ENCODE results near the gene PRDM16.
"Not testable (repeated sequence)": the region's sequence is repeated elsewhere in the genome, so short reads cannot be mapped to it uniquely, and the experiment has no call there.

PRDM16 gene

DNA sequence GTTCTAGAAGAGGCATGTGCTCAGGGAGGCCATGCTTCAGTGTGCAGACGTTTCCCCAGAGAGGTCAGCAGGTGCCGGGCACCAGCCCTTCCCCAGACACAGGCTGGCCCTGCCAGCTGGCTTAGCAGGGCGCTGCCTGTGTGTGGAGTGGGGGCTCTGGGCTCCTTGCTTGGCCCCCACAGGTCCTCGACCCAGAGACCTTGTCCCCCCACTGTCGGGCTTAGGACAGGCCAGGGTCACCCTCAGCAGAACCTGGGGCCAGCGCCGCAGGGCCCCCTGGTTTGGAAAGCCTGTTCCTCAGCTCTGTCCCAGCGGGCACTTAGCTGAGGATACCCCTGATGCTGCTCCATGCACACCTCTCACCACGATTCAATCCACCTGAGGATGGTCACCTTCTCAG lies 213.2 kb downstream of the PRDM16 start:
- DNase-seq (ENCODE audit: low read depth), result no peak

DNA sequence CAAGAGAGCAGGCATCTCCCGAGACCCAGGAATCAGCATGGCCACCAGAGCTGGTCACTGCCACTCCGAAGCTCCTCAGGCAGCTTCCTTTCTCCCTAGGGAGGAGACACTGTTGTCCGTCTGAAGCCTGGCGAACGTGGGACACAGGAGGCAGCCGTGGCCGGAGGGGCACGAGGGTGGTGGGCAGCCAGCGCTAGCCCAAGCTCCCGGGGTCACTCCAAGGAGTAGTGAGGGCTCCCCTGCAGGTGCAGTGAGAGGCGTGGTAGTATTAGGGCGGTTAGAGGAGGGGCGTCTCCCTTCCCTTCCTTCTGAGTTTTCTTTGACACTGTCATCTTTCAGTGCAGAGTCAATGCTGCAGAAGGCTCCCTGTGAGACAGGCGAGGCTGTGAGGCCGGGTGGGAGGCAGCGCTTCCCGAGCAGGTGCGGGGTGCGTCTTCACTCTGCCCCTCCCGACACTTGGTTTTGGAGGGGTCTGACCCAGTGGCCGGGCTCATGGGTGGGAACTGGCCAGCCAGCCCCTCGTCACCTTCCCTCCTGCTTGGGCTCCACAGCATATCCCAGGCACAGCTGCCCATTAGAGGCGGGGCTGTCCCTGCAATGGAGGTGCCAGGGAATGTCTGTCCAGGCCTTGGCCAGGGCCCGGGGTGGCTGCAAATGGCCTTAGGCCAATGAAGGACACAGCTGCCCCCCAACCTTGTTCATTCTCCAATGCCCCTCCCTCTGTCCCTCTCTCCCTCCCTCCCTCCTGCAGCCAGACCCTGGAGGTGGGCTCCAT lies 213.8 kb downstream of the PRDM16 start:
- no peak for DNase-seq (ENCODE audit: low read depth)

DNA sequence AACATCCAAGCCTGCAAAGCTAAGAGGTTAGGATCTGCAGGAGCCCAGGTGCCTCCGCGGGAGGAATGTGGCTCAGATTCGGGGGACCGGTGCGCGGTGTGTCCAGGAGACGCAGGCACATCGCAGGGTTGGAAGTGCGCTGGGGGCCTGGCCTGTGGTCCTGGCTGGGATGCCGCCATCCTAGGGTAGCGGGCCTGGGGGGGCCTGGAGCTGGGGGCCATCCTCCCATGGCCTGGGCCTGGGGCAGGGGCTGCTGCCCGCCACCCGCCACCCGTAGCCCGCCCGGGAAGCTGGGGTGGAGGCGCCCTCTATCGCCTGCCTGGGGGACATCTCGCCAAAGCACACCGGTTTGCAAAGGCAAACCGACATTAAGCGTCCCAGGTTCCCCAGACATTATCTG lies 214.8 kb downstream of the PRDM16 start:
- DNase-seq (ENCODE audit: low read depth), result no peak

DNA sequence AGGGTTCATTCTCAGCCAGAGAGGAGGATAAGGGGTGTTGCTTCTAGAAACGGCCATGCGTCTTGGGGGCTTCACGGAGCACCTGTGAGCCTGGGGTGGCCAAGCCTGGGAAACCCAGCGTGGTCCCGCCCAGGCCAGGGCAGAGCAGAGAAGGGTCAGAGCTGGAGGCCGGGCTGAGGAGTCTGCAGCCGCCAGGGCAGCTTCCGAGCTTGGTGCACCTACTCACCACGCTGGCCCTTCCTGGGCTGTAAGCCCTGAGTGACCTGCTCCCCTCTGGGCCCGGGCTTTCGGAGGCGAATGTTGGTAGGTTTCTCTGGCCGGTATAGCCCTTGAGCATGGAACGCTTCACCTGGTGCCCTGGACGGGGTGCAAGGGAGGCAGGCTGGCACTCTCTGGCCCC lies 215.7 kb downstream of the PRDM16 start:
- DNase-seq (ENCODE audit: low read depth), result no peak

DNA sequence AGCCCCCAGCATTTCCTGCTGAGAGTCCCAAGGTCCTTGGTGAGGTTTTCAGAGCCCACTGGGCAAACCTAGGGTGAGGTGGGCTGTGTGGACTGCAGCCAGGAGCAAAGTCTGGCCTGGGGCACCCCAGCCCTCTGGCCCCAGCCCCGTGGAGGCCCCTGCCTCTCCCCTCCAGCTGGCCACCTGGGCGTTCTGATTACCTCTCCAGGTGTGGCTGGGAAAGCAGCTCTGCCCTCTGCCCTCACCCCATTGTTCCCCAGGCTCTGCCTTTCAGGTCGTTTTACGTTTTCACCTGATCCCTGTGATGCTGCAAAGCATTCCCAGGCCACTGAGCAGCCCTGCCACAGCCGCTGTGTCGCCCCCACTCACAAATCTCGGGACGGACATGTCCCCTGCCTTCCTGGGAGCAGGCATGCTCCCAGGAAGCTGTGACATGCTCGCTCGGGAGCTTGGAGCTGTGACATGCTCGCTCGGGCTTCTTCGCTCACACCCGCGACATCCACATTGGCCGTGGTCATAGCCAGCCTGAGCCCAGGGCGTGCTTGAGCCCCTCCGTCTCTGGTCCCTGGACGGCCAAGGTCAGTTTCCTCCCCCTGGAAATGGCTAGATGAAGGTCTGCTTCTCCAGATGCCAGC lies 216.2 kb downstream of the PRDM16 start:
- DNase-seq (ENCODE audit: low read depth), result no peak

DNA sequence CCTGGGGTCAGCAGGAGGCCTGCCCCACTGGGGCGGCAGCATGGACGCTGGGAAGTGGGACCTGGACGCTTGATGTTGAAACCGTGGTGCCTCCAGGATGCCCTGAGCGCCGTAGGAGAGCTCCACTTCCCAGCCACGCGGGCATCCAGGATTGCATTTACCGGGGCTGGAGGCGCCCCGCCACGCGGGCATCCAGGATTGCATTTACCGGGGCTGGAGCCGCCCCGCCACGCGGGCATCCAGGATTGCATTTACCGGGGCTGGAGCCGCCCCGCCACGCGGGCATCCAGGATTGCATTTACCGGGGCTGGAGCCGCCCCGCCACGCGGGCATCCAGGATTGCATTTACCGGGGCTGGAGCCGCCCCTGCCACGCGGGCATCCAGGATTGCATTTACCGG lies 218.1 kb downstream of the PRDM16 start:
- DNase-seq (ENCODE audit: low read depth), result not testable (repeated sequence)

DNA sequence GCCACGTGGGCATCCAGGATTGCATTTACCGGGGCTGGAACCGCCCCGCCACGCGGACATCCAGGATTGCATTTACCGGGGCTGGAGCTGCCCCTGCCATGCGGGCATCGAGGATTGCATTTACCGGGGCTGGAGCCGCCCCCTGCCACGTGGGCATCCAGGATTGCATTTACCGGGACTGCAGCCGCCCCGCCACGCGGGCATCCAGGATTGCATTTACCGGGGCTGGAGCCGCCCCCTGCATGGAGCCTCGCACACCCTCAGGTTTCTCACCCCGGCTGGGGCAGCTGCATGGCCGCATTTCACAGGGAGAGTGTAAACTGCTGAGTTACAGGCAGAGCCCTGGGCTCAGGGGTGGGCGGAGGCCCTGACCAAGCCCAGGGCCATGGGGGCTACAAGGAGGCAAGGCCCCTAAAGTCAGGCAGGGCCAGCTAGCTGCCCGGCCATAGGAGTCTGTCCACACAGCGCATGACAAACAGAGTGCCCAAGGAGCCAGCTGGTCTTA lies 218.7 kb downstream of the PRDM16 start:
- no peak for DNase-seq (ENCODE audit: low read depth)

DNA sequence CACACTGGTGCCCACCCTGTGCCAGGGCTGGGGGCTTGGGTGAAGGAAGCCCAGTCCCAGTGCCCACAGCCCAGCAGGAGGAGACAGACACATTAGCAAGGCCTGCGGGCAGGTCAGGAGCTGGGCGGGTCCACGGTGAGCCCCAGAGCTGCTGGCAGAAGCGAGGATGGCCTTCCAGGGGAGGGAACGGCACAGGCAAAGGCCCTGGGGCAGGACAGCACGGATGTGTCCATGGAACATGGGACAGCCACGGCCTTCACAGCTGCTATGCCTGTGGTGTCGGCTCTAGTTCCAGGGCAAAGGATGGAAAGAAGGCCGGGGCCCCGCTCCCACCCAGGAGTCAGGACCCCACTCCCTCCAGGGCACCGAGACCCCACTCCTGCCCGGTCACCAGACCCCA lies 220.5 kb downstream of the PRDM16 start:
- DNase-seq (ENCODE audit: low read depth), result no peak

DNA sequence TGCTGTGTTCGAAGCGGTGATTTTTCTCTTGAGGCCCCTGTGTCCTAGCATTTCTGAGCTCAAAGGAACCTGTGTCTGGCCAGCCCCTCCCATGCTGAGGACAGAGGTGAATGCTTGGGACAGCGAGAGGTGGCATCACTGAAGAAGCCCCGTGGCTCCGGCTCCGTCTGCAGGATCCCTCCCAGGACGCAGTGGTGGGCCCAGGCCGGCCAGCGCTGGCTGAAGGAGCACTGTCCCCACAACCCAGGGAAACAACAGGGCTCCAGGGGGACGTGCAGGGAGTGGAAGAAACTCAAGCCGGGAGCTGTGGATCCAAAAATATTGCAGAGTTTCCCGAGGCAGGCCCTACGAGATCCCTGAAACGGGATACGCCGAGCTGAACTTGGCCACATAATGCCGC lies 221.4 kb downstream of the PRDM16 start:
- no peak for DNase-seq (ENCODE audit: low read depth)

DNA sequence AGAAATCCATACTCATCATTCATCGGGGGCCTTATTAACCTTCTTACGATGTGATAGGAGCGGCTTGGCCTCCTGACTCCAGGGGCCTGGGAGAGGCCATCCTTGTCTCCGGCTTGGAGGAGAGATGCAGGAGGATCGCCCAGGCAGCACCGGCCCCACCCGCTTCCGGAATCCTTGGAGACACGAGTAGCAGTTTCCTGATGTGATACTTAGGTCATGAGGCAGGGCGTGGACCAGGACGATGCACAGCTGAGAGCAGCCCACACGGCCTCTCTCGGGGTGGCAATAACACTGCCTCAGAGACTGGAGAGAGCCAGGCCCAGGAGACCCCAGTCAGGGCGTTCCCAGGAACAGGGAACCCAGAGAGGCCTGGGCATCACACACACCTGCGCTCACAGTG lies 221.9 kb downstream of the PRDM16 start:
- no peak for DNase-seq (ENCODE audit: low read depth)

DNA sequence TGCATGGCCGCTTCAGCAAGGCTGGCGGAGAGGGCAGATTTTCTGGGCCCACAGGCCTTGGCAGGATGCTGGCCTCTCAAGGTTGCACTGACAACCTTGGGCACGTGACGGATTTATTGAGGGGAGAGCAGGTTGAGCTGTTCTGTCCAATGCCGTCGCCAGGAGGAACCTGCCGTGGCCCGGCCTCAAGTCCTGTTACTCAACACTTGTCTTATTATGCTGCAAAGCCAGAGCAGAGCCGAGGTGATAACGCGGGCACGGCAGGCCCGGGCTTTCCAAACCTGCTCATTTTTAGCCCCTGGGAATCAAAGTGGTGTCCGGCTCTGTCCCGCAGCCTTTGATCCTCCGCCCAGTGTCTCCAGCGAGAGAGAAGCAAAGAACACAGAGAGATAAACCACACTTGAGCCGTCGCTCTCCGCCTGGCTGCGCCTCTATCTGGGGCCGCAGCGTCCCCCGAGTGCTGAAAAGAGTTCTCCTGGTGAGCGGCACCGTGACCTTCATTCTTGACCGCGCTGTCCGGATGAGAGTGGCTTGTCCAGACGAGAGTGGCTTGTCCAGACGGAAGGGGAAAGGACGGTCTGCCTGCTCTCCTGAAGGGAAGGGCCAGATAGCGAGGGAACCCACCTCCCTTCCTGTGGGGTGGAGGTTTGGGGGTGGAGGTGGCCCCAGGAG lies 223.2 kb downstream of the PRDM16 start:
- no peak for DNase-seq (ENCODE audit: low read depth)

DNA sequence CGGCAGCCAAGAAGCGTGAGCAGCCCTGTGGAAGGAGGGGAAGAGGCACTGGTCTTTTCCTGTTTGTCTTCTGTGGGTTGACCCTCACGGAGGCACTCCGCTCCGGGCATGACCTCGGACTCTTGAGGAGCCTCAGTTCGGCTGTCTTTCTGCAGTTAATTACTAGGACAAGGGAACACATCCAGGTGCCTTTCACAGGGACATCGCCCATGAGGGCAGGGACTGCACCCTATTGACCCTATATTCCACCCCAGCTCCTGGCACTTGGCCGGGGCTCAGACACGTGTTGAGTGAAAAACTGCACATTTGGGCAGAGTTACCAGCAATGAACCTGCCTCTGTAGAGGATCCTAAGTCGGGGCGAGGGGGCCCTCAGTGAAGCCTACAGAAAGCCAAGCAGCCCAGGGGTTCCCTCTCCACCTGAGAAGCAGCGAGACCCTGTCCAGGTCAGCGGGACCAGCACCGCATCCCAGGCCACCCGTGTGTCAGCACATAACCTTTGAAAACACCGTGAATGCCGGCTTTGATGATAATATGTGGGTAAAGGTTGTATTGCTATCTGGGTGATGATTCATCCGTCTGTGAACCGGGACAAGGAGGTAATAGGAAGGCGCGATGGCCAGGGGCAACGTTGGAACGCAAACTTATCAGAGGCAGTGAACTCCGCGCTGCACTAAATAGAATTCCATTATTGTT lies 224.0 kb downstream of the PRDM16 start:
- no peak for DNase-seq (ENCODE audit: low read depth)

DNA sequence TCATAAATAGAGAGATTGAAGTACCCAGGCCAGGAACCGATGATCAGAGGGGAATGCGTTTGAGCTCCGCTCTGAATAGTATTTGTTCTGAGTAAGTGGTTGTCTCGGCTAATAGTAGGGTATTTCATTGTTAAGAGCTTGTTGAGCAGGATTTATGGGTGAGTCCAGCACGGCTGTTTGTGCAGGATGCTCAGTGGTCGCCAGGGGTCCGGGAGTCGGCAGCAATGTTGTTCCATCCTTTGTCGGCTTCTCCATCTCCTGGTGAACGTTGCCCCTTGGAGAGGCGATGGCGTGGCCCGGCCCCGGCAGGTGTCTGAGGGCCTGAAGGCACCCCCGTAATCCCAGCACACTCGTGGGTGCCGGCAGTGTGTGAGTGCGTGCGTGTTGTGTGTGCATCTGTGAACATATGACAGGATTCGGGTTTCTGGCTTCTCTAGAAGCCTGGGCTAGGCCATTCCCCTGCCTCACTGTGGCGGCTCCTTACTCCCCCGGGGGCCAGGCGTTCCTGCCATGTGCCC lies 224.6 kb downstream of the PRDM16 start:
- no peak for DNase-seq (ENCODE audit: low read depth)

DNA sequence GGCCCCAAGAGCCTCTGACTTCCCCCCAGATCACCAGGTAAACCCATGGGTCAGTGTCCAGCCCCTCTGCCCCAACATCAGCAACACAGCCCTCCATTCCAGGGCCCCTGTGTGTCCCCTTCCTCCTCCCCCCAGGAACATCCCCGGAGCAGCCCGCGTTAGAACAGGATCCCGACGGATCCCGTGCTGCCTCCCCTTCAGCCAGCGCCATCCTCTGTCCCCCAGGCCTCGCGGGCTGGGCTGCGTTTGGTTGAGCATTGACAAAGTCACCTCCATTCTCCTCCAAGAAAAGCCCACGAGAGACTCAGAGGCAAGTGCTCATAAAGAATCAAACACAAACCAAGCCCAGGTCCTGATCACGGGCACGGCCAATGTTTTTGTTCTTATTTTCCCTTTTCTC lies 225.4 kb downstream of the PRDM16 start:
- DNase-seq (ENCODE audit: low read depth), result no peak

DNA sequence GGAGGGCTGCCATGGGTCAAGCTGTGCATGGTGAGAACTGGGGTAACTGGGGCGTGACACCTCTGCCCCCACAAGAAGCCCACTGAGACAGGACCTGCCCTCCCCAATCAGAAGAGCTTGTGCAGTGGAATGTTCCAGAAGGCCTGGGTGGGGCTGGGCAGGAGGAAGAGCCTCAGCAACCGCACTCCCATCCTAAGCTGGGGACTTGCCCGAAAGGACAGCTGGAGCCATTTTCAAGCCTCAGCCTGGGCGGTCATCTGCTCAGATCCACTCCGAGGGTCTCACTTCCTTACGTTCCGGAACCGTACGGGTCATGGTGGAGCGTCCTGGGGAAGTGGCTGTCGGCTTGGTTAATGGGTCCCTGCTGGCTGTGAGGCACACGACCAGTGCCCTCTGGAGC lies 226.8 kb downstream of the PRDM16 start:
- no peak for DNase-seq (ENCODE audit: low read depth)

DNA sequence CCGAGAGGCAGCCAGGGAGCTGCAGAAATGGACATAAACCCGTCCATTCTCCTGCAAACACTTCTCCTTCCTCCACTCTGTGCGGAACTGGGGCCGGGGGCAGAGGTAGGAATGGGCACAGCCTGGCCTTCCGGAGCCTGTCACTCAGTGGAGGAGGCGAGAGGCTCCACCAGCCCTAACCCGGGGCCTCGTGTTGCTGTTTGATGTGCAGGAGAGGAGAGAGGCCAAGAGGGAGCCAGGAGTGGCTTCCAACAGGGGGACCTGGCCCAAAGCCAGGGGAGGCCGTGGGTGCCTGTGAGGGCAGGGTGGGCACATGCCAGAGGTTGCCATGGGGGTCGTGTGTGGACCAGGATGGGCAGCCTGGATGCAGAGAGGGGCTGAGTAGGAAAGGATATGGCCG lies 227.3 kb downstream of the PRDM16 start:
- no peak for DNase-seq (ENCODE audit: low read depth)

DNA sequence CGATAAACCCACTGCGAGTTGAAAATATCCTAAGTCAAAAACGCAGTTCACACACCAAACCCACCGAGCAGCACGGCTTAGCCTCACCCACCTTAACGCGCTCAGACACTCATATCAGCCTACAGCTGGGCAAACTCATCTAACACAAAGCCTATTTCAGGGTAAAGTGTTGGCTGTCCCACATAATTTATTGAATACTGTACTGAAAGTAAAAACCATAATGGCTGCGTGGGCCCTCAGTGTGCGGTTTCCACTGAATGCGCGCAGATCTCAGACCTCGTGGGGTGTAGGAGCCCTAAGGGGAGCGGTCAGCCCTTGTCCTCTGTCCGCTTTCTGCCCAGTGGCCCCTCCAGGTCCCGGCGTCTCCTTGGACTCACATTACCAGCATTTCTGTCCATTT lies 227.8 kb downstream of the PRDM16 start:
- DNase-seq (ENCODE audit: low read depth), result no peak

DNA sequence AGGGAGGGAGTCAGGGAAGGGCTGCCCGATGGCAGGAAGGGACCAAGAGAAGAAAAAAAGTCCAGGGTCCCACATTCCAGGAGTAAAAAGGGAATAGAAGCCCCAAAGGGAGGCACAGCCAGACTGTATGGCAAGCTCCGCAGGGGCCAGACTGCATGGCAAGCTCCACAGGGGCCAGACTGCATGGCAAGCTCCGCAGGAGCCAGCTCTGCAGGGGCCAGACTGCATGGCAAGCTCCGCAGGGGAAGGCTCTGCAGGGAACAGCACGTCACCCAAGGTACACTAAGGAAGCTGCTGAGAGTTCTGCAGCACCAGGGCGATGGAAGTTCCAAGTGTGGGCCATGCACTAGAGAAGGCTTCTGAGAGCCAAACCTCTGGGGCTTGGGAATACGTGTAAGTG lies 228.8 kb downstream of the PRDM16 start:
- DNase-seq (ENCODE audit: low read depth), result no peak

DNA sequence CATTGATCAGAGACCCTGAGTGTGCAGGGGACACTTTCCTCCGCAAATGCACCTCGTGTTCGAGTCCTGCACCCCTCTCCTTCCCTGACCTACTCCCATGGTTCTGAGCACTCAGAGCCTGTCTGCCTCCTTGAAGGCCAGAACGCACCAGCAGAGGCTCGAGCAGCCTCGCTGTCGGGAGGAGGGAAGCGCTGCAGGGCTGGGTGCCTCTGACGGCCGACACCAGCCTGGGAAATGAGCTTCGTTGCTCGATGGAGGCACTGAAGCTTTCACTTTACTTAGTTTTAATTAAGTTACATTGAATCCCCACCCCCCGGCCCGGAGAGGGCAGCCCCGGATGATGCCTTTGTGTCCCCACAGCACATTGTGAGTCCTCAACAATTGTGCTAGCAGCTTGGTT lies 229.2 kb downstream of the PRDM16 start:
- DNase-seq (ENCODE audit: low read depth), result no peak

DNA sequence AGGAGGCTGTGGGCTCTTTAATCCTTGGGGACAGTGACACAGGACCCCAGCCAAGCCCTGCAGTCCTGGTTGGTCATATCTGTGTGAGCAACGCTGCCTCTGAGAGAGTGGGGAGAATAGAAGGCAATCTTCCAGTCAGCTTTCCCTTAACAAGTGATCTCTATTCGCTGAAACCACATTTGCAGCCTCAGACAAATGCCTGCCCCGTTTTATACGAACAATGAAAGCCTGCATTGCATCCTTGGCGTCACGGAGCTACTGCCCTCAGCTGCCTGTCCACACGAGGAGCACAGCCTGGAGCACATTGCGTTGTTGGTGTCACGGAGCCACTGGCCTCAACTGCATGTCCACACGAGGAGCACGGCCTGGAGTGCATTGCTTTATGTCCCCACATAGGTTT lies 235.2 kb downstream of the PRDM16 start:
- DNase-seq (ENCODE audit: low read depth), result no peak

DNA sequence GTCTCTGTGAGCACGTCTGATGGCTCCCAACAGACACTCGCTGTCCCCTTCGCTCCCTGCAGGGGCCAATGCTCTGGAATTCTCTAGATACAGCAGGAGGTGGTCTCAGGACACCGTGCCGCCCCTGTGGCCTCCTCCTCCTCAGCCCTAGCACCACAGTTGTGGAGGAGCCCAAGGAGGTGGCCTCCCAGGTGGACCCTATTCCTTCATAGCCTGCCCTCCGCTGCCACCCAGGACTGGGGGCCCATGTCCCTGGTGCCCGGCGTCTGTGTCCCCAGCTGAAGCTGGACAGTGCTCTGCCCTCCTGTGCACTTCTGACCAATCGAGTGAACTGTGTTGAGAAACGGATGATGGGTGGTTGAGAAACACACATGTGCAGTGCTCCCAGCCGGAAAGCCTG lies 235.7 kb downstream of the PRDM16 start:
- DNase-seq (ENCODE audit: low read depth), result no peak

DNA sequence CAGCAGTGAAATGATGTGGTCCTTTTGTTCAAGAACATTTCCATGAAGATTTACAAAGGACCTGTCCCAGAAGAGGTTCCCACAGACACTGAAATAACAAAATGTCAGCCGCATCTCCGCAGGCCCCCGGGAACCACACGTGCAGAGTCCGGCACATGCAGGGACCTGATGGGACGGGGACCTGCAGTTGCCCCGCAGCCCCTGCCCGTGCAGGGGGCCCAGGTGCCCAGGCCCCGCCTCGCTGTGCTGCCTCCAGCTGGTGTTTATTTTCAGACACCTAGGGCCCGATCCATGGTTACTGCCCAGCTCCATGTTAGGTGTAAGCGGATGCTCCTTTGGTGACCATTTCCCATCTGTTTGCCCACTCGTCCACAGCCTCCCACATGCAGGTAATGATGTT lies 236.2 kb downstream of the PRDM16 start:
- no peak for DNase-seq (ENCODE audit: low read depth)
